ENCODE data around the gene PRSS58.

Gene PRSS58

GRCh38 chr7:142257958-142258357, at the start of gene PRSS58:
PRSS58 (minus strand) TSS chr7:142258058; CDS start chr7:142257707, 351 bp downstream.
- DNase-seq: no peak

DNA sequence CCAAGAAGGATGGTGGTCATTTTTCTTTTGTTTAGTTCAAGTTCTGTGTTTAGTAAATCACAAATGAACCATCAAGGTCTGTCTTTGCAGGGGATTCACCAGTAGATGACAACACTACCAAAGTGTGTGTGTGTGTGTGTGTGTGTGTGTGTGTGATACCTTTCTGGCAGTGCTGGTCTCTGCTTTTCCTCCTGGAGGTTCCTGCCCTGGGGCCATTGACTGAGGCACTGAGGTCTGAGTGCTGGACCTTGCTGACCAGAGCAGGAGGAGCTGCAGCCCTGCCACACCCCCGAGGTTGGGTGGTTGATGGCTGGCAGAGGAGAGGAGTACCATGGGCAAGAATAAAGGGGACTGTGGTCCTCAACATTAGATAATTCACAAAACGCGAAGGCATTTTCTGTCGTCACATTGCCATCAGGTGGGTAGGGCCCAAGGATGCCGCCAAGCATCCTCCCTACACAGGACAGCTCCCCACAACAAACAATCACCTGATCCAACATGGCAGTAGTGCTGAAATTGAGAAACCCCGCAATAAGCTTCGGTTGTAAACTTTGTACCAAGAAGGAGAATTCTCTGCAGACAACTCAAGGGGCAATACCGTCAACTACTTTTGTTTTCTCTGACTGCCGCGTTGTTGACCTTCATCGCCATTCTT, 49.5 kb upstream of the PRSS58 start:
- DNase-seq: no peak

- peak; percentile 56 to 62 for DNase-seq
Observed at GRCh38 chr7:142303650-142304049, 45.8 kb upstream of the PRSS58 start.

GRCh38 chr7:142301923-142302550, 44.2 kb upstream of the PRSS58 start:
- DNase-seq: peak; percentile 51 to 53

- DNase-seq: peak; percentile 45 to 46
Observed at GRCh38 chr7:142301299-142301698, 43.4 kb upstream of the PRSS58 start.

- peak; percentile 12 to 22 for DNase-seq
Observed at GRCh38 chr7:142300689-142301088, 42.8 kb upstream of the PRSS58 start.

DNA sequence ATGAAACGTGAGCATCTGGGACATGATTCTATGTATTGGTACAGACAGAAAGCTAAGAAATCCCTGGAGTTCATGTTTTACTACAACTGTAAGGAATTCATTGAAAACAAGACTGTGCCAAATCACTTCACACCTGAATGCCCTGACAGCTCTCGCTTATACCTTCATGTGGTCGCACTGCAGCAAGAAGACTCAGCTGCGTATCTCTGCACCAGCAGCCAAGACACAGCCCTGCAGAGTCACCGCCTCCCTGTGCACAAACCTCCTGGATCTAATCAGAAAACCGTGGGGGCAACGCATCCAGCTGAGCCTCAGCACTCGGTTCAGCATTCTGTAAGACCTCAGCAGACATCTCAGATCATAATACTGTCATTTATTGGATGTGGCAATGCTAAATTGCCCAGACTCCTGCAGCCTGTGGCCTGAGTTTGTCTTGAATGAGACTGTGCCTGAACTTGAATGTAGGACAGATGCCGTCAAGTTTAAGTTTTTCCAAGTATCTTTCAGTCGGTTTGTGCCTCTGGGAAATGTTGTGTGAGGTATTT, 41.5 kb upstream of the PRSS58 start:
- no peak for DNase-seq

GRCh38 chr7:142298627-142299026, 40.8 kb upstream of the PRSS58 start:
- no peak for DNase-seq

DNA sequence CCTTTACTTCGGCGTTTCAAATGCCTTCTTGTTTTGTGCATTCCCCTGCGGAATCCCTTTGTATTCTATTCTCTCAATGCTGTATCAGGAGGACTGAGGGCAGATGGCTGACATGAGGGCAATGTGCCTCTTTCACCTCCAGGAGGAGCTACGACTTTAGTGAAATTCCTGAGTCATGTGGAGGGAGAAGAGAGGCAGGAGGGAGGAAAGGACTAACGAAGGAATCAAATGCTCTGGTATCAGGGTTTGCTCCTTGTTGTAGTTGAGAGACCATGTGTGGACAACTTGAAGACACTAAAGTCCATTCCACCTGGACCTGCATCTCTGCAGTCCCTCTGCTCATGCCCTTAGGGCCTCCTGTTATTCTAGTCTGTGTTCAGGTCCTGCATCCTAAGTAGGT, 40.2 kb upstream of the PRSS58 start:
- no peak for DNase-seq

GRCh38 chr7:142280263-142280662, 22.4 kb upstream of the PRSS58 start:
- DNase-seq: no peak

DNA sequence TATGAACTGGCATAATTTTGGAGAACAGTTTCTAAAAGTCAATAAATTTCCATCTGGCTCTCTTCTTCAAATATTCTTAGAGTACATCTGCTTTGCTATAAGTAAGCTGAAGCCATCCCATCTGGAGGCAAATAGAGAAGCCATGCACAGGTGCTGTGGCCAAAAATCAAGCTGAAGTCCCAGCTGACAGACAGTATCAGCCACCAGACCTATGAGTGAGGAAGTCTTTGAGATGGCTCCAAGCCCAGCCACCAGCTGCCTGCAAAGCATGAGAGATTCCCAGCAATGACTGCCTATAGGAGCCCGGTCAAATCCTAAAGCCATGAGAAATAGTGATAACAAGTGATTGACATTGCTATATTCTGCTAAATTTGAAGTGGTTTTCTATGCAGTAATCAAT, 21.7 kb upstream of the PRSS58 start:
- DNase-seq: no peak

- DNase-seq: no peak
Observed at GRCh38 chr7:142275028-142275427, 17.2 kb upstream of the PRSS58 start.

GRCh38 chr7:142272841-142273240, 15.0 kb upstream of the PRSS58 start:
- no peak for DNase-seq

DNA sequence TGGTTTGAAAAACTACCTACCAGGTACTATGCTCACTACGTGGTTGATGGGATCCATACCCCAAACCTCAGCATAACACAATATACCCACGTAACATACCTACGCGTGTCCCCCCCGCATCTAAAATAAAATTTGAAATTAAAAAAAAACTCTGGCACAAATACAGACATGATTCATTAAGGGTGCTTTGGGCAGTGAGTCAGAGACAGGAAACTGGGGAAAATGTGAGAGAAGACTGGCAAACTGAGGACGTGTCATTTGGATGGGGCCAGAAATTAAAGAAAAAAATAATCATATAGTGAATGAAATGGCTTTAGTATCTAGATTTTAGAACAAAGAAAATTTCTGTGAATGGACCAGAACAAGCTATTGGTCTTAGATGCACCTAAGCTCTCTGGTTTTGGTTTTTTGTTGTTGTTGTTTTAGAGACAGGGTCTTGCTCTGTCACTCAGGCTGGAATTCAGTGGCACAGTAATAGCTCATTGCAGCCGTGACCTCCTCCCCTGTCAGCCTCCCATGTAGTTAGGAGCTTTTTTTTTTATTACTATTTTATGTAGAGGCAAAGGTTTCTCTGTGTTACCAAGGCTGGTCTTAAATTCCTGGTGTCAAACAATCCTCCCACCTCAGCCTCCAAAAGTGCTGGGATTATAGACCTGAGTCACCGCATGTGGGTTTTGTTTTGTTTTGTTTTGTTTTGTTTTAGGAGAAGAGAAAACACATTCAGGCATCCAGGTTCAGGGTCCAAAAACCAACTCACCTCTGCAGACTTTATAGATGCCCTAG, 5.9 kb upstream of the PRSS58 start:
- no peak for DNase-seq

DNA sequence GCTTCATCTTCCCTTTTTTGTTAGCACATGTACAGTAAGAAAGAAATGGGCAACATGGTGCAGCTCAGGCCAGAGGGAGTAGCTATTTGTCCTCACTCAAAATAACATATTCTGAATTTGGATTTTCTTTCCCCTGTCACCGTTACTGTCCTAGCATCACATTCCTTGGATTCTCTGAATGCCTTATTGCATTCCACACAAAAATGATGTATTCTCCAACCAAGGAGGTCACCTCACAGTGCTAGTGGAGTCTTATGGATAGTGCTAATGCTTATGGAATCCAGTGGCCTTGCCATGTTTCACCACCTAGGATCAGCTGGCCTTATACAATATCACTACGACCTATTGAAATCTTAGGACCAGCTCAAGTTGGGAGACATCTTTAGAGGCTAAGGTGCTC, 7.2 kb downstream of the PRSS58 start:
- DNase-seq: no peak

GRCh38 chr7:142249918-142250317, 7.9 kb downstream of the PRSS58 start:
- DNase-seq: no peak

GRCh38 chr7:142248166-142249160, 9.4 kb downstream of the PRSS58 start:
- DNase-seq: no peak

DNA sequence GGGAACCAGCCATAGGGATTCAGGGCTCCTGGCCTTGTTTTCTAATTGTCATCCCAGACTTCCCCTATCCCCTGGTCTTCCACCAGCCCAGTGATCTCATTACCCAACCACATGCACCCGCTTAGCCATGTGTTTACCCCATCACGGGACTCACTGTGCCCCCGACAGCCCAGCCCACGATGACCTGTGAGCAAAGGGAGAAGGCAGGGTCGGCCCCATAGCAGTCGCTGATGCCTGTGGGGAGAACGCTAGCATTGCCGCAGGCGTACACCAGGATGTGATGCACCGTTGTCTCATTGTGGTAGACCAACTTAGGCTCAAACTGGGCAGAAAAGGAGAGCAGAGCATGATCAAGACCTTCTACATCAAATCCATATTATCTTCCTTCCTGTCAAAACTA, 14.0 kb downstream of the PRSS58 start:
- DNase-seq: no peak

DNA sequence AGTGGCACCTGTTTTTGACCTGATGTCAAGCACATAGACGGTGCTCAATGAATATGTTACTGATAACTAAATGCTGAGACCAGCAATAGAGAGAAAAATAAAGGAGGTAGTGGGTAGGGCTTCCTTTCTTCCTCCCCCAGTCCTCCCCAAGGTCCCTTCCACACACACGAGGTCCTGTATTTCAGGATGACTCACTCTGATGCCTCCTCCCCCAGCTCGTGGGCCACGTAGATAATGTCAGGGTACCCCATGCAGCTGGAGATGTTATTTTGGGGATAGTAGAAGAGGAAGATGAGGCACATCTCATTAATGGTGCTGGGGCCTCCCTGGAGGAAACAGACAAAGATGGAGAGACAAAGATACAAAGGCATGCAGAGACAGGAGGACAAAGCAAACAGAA, 17.3 kb downstream of the PRSS58 start:
- no peak for DNase-seq

GRCh38 chr7:142231716-142232115, 26.1 kb downstream of the PRSS58 start:
- no peak for DNase-seq

GRCh38 chr7:142228537-142229104, 29.2 kb downstream of the PRSS58 start:
- DNase-seq: no peak

Data from AML-193 (cell line).